Measurements from ENCODE around the gene DLX1.
"Not testable (repeated sequence)": the region's sequence is repeated elsewhere in the genome, so short reads cannot be mapped to it uniquely, and the experiment has no call there.

Gene DLX1

DNA sequence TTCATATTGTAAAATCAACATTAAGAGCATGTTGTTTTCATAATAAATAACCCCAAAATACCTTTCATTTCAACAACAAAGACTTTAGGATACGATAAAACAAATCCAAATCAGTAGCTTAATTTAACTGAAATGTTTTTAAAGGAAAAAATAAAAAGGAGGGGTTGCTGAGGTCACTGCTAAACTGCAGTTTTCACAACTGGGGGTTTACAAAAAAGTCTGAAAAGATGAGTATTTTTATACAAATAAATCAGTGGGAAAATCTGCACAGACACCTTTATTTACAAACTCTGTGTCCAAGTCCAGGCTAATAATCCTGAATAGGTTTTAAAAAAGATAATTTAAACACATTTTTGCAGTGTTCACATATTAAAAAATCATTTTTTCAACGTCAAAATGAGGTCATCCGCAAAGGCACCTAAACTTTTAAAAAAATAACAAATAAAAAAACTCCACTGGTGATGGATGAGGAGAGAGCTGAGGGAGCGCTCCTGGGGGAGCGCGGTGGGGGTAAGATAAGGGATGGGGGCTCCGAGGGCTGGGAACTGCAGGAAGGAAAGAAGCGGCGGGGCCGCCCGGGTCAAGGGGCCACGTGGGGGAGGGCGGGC is 14.3 kb downstream of the DLX1 start:
- no peak for DNase-seq

DNA sequence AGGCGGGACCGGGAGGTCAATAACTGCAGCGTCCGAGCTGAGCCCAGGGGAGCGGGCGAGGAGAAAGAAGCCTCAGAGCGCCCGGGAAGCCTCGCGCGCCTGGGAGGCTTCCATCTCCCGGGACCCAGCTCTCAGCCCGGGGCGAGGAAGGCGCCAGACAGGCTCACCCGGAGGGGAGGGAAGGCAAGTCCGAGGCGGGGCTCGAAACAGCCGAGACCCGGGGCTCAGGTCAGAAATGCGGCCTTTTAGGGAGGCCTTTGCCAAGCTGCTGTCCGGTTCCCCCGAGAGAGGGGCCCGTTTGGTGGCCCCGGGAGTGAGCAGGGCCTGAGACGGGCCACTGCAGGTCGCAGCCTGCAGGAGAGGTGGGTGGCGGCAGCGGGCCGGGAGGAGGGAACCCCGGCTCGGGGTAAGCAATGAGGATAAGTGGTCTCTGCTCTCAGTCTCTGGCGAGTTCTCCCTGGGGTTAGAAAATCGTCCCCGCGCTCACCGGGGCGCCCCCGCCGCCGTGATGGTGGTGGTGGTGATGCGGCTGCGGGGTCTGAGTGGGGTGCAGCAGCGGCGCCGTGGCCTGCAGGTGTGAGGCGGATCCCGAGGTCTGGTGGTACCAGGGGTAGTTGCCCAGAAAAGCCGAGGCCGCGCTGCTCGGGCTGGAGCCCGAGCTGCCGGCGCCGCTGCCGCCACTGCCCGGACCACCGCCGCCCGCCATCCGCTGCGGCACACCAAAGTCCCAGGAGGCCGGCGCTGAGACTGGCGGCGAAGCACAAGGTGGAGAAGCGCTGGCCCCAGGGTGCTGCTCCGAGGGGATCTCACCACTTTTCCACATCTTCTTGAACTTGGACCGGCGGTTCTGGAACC is 15.0 kb downstream of the DLX1 start:
- DNase-seq = peak; percentile 77

DNA sequence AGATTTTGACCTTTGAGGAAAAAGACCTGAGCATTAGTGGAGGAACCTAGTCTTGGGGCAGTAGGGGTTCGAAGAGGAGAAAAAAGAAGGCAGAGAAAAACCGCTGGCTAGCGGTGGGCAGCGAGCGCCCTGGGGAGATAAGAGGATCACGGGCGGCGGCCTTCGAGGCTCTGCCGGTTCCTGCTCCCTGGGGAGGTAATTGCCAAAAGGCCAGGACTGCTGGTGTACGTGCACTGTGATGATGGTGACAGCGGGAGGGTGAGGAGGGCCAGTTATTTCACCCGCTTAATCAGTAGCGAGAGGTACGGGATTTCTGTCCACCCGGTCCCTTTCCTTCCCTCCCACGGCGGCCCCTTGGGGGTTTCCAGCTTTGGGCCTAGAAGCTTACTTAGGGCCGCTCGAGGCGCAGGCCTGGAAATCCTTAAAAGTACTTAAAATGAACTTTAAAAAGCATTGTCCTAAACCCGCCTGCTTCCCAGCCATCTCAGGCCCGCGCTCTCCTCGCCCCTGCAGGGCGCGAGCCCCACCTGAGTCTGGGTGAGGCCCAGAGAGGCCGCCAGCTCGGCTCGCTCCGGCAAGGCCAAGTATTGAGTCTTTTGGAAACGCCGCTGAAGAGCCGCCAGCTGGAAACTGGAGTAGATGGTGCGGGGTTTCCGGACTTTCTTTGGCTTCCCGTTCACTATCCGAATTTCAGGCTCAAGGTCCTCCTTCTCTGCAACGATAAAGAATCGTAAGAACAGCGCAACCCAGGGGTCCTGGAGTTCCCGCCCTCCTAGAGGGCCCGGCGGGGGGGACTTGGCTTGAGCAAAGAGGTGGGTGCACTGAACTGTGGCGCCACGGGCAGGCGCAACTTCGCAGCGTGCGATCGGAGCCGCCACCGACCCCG is 15.9 kb downstream of the DLX1 start:
- peak; percentile 72 for DNase-seq

DNA sequence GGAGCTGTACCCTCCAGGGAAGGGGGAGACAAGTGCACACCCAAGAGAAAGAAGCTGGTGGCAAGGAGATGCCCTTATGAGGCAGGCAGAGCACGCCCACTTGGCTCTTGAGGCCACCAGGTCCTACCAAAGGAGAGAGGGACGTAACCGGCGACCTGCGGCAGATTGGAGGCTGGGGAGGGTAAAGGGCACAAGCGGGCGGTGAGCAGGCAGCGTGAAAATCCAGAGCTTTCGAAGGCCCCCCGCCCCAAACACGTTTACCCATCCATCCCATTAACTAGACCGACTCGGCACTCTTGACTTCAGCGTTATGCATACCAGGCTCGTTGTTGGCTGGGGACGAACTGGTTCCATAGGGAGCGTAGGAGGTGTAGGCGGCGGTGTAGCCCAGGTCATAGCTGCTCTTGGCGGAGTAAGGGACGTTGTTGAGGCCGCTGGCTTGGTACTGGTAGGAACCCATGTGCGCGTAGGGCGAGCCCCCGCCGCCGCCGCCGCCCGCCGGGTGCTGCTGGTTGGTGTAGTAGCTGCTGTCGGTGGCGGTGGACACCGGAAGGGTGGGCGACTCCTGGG is 16.6 kb downstream of the DLX1 start:
- peak; percentile 87 for DNase-seq

DNA sequence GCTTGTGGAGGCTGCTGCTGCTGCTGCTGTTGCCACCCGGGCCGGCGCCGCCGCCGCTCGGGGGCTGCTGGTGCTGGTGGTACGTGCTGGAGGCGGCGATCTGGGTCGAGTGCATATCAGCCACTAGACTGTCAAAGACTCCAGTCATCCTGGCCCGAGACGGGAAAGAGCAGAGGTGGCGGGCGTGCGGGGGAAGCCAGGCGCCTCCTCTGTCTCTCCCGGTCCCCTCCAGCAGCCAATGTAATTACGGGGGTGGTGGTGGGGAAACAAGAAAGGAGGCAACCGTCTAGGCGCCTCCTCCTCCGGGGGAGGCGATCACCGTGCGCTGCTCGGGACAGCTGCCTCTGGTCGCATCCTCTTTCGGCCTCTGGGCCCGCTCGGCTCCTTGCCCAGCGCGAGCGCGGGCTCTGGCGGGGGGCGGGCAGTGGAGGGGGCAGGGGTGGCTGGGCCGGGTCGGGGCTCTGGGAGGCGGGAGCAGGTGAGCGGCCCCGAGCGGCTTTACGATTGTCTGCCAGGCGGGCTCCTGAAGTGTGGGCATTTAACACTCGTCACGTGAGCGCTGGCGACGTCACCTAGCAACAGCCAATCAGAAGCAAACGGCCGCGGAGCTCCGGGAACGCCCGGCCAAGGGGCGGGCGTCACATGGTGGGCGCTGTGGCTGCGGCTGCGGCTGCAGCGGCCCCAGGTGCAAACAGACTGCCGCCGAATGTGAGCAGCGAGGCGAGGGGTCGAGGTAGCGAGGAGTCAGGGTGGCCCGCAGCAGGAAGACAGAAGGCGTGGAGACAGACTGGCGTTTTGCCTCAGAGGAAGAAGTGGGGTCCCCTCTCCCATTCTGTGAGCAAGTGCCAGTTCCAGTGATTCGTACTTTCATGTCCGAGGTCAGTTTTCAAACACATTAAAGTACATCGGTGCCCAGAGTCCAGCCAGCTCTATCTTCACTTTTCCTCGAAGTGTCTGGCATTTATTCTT is 17.4 kb downstream of the DLX1 start, which contains the start of gene DLX2:
Gene DLX2, minus strand, starts transcription at position 510 of the 969 bp plus-strand sequence. Its CDS starts 362 bp downstream, at position 148.
- peak; percentile 93 for DNase-seq

DNA sequence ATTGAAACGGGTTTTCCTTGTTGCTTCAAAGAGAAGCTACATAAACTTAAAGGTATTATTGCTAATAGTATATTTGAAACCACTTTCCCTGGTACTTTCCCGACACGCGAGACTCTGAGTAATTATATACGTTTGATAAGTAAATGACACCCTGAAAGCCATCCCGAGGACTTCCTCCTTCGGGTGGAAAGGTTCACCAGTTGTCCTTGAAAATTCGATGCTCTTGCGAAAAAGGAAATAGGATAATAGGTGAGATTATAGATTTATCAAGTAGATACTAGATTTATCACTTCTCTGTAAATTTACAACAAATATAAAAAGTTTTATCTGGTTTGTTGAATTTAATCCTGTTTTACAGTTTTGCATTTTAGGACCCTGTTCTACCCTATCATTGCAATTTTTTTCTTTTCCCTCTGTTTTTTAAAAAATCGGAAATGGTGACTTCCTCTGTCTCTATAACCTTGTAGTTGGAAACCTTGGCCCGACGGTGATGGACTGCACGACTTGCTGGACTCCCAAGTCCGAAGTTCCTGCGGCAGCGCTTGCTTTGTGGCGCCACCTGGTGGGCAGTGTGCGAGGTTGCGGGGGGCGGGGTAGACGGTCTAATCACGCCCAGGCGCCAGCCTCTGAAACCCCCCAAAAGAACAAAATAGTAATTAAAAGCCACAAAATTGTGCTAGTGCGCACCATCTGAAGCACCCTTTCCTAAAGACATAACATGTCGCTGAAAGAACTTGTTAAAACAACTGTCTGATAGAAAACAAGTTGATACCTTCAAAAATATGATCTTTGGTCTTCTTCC is 18.4 kb downstream of the DLX1 start:
- peak; percentile 93 for DNase-seq

DNA sequence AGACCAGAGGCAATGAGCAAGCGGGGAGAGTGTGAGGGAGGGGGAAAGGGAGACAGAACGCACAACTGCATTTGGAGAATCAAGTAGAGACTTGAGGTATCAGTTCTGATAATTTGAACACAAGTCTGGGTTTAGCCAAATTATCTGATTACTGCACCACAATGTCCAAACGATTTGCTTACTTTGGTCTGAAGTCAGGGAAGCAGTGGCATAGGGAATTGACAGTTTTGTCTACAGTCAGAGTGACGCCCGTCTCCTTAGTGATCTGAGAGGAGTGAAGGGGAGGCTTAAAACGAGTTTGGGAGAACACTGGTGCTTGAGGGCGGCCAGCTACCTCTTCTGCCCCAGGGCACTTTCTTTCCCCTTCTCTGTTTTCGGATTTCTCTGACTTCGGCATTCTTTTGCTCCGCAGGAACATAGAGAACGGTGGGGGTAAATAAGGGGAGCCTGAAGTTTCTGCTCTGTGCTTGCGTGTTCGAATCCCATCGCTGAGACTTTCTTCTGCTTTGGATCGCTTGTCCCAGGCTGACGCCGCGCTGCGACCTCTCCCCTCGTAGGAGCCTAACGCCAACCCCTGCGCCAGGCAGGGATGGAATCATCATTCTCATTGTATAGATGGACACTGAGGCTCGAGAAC is 20.3 kb downstream of the DLX1 start:
- no peak for DNase-seq

DNA sequence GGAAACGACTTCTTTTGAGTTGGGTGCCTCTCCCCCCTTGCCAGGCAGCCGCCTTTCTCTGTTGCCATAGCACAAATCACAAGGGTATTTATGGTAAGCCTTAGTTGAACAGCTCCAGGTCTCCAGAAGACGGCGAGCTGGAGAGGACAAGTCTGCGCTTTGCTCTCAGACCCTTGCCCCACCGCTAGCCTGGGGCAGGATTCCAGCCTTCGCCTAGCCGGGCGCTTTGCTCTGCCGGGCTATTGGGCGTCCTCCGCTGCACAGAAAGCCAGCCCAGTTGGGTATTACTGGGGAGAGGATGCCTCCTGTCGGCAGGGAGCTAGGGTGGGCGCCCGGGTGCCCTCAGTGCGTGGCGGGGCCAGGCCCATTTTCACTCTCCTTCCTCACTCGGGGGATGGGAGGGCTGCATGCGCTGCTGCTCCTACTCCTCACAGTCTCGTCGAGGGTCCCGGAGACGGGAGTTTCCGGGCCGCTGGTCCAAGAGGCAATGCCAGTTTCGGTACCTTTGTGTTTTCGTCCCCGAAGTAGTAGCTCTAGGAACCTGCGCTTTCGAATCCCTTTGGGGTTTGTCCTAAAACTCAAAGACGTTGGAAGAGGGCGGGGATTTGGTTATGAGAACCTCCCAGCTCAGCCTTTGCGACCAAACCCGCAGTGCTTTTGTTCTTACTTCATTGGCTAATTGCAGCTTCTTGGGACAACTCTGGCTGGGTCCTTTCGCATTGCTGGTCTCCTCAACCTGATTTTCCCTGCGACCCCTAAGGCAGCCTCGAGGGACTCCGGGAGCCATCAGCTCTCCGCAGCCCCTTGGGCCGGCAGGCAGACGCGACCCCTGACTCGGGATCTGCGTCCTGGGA is 21.0 kb downstream of the DLX1 start:
- peak; percentile 80 for DNase-seq

DNA sequence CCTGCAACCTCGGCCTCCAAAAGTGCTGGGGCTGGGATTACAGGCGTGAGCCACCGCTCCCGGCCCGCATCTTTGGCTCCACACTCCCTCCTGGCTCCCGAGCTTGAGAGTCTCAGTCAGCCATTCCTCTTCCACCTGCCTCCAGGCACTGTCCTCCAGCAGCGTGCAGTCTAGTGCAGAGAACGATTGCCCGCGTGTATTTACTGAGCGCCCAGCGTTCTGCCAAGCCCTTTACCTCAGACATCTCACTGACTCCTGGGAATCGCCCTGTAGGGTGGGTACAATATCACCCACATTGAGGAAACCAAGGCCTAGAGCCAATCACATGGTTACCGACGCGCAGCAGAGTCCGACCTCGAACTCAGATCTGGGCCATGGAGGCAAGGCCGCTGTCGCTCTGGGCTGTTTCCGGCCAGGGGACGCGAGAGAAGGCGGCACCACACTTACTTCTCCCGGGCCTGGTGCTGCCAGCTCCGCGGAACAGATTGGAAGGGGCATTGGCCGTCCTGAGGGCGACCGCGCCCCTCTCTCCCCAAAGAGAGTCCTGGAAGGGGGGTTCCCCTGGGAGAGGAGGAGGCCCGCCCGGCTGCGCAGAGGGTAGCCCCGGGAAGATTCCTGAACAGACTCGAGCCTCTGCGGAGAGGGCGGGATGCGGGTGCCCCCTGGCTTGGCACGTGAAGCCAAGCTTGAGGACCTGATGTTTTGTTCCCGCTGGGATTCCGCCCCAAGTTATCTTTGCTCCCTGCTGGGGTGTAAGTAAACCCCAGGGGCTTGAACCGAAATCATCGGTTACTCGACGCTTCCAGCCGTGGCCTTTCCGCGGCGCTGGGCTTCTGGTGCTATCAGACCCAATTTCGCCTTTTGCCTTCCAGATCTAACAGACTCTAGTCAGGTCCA is 22.6 kb downstream of the DLX1 start:
- DNase-seq = peak; percentile 64

DNA sequence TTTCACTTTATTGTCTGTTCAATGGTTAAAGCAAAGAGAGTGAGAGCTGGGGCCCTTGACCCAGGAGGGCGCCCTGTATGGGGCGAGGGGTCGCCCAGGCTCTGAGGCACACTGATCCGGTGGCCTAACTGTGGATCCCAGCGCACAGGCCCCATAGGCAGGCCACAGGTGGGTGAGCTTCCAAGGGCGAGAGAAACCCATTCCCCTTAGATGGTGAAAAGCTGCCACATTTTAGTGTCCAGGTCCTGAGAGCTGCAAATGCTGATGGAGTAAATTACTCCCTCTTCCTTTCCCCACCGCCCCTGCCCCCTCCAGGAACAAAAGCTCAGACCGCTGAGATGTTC is 23.3 kb downstream of the DLX1 start:
- DNase-seq = no peak

DNA sequence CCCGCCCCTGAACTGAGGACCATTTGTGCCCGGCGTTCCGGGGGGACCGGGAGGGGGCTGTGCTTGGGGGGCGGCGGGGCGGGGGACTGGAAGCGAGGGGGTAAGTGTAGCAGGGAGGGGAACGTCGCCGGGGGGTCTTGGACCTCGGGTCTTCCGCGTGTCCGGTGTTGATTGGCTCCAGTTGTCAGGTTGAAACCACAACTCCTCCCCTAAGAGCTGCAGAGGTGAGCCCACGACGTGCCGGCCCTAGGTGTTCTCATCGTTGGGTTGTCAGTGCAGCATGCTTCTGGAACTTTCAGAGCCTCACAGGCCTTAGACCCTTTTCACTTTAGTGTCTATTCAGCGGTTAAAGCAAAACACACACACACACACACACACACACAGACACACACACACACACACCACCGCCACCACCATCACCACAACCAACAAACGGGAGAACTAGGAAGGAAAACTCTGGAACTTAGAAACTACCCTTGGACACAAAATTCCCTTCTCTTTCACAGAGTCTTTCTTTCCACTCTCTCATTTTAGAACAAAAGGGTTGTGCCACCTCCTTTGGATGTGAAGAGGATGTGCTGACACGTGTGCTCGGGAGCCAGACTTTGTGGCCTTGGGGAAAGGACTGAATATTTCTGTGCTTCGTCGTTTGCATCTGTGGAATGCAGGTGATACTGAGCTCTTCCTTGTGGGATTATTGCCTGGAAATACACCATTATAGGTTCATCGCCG is 24.1 kb downstream of the DLX1 start:
- peak; percentile 36 for DNase-seq

DNA sequence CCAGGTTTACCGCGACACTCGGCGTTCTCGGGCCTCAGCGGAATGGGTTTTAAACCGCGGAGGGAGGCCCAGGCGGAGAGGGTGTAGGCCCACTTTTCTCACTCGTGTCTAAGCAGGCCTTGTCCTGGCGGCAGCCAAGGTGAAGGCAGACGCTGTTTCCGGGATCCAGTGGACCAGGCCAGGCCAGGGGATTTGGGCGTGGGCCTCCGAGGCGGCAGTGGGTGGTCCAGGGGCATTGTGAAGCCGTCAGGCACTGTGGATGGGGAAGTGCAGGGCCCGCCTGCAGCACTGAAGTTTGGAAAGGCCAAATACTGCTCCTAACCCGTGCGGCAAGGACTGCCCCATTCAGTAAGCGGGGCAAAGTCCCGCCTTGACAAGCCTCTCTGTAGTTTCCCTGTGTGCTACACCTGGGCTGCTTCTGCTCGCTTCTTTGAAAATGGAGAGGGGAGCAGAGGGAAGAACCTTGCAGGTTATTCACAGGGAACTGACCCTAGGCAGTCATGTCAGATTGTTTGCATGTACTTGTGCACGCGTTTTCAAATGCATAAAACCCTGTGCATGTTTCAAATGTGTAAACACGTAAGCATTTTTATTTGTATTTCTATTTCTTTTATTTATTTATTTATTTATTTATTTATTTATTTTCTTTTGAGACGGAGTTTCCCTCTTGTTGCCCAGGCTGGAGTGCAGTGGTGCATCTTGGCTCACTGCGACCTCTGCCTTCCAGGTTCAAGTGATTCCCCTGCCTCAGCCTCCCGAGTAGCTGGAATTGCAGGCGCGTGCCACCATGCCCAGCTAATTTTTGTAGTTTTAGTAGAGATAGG is 24.9 kb downstream of the DLX1 start:
- peak; percentile 29 for DNase-seq

DNA sequence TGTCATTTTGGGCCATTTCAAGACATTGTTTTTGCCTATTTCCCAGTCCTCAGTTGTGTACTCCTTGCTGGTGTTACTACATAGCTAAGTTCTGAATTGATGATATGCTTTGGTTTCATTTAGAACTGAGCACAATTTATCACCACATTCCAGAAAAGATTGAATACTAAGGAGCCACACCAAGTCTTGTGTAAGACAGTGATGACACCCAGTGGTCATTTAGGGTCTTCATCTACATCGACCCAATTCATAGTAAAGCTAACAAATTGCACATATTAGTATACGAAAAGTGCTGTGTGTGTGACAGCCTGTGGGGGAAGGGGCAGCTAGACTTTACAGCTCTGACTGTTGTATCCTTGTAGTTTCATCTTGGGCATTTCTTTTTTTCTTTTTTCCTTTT is 28.3 kb downstream of the DLX1 start:
- DNase-seq = peak; percentile 21

DNA sequence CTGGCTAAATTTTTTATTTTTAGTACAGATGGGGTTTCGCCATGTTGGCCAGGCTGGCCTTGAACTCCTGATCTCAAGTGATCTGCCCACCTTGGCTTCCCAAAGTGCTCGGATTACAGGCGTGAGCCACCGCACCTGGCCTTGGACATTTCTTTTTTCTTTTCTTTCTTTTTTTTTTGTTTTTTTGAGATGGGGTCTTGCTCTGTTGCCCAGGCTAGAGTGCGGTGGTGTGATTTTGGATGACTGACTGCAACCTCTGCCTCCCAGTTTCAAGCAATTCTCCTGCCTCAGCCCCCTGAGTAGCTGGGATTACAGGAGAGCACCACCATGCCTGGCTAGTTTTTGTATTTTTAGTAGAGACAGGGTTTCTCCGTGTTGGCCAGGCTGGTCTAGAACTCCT is 28.9 kb downstream of the DLX1 start:
- DNase-seq = not testable (repeated sequence)

DNA sequence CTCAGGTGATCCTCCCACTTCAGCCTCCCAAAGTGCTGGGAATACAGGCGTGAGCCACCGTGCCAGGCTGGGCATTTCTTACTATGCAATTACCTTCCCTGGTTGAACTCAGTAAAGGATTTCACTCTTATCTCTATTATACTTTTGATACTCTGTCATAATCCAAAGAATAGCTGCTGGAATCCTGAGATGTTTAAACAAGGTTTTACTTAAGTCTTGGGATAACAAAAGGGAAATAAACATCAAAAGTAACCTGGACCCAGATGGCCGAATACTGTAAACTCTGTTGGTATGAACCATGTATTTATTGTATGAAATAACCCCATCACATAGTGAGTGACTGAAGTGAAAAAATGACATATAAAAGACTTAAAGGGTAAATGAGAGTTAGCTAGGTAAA is 29.3 kb downstream of the DLX1 start:
- DNase-seq = no peak

DNA sequence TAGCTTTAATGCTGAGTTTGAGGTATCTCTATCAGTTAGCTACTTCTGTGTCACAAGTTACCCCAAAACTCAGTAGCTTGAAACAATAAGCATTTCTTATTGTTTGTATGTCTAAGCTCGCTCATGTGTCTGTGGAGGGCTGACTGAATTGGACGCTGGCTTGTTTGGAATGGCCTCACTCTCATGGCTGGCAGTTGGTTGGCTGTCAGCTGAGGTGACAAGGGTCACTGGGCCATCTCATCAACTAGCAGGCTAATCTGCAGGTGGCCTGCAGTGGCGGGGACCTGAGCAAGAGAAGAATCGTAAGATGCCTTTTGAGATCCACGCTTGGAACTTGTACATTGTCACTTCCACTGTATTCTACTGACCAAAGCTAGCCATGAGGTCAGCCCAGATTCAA is 30.8 kb downstream of the DLX1 start:
- DNase-seq = peak; percentile 9

DNA sequence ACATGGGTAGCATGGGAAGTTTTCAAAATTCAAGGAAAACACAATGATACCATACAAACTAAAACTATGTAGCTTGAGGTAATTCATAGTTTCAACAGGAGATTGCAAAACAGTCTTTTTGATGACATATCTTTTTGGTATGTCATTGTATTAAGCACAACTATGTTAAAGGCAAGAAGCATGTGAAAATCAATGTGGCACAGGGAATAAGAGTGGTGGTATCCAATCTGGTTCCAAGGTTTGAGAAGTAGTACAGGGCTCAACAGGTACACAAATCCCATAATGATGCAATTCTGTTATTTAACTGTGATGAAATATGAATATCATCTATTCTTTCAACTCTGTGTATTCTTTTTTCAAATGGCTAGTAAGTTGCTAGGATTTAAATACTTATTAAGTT is 33.8 kb downstream of the DLX1 start:
- no peak for DNase-seq

Data from retina (tissue), 1 donor.